GM12878 (cell line): ENCODE data around the gene TEX2. TPM values are rescaled to one million over a fixed set of nuclear protein-coding genes. Genes with fewer than 3 reads are reported as not detected.

Experiments
- ATAC-seq: fragments of 200-7000 bp; cut with Tn5 transposase; 3 replicates; pipeline ENCODE4 v1.9.1; 2020; ENCODE audit warnings: mild to moderate bottlenecking, moderate library complexity
- BruUV-seq: library from RNA; stranded (reverse); fragments of 400-500 nt; replicated peaks from 2 replicates; lab custom pipeline; 2021; lab: Mats Ljungman, UMichigan
- CTCF ChIA-PET: fragments of 300-600 bp; sonication (Branson Sonifier 250); formaldehyde crosslinking; extraction: SDS; loops from one replicate; lab custom pipeline; 2021; ENCODE audit warnings: inconsistent platforms; lab: Yijun Ruan, JAX
- POLR2A ChIA-PET: fragments of 350-600 bp; formaldehyde crosslinking; extraction: SDS; loops from one replicate; lab custom pipeline; 2021; ENCODE audit warnings: inconsistent platforms; lab: Charles Lee
- RAD21 ChIA-PET: fragments of 300-600 bp; sonication (Branson Sonifier 250); formaldehyde crosslinking; loops from one replicate; lab custom pipeline; 2023; ENCODE audit warnings: antibody characterized with exemption; ENCODE audit not compliant: unreplicated experiment; lab: Charles Lee
- SMC1A ChIA-PET: fragments of 300-600 bp; sonication (Branson Sonifier 250); formaldehyde crosslinking; loops from one replicate; lab custom pipeline; 2023; ENCODE audit not compliant: unreplicated experiment, uncharacterized antibody; lab: Charles Lee
- DNase-seq: peaks from one replicate; pipeline ENCODE4 v3.0.0-alpha.2; 2011; ENCODE audit warnings: low read depth, low spot score
- FAIRE-seq: peaks from 3 replicates; lab custom pipeline; 2011; peaks lifted over from hg19 to GRCh38; lab: Jason Lieb, UNC
- H2AFZ ChIP-seq: 2 replicates; pipeline ENCODE4 v1.6.0; 2011; ENCODE audit warnings: low read depth, low read length, control low read depth; ENCODE audit not compliant: control insufficient read depth
- H3K27ac ChIP-seq: 2 replicates; pipeline ENCODE4 v1.5.1; 2011; ENCODE audit warnings: control low read depth; ENCODE audit not compliant: control insufficient read depth, insufficient read depth
- H3K27me3 ChIP-seq, 2 experiments: replicated peaks in 1 of 2; 2 replicates each; pipeline versions ENCODE4 v1.6.0 to v1.6.1; 2011; ENCODE audit warnings: low read length in 1 of 2; ENCODE audit not compliant: control insufficient read depth in 2 of 2, insufficient read depth in 2 of 2
- H3K36me3 ChIP-seq, 2 experiments: 2 replicates each; pipeline ENCODE4 v1.5.1; 2011; ENCODE audit warnings: low read length in 1 of 2; ENCODE audit not compliant: control insufficient read depth in 2 of 2, insufficient read depth in 2 of 2
- H3K4me1 ChIP-seq: 2 replicates; pipeline ENCODE4 v1.6.1; 2011; ENCODE audit warnings: mild to moderate bottlenecking, low read length, moderate library complexity, mixed read lengths; ENCODE audit not compliant: control insufficient read depth, insufficient read depth
- H3K4me2 ChIP-seq: 2 replicates; pipeline ENCODE4 v1.6.0; 2011; ENCODE audit warnings: control low read depth; ENCODE audit not compliant: control insufficient read depth, insufficient read depth
- H3K4me3 ChIP-seq: fragments of 200-600 bp; sonication (generic); 2 replicates; pipeline ENCODE4 v1.5.1; 2016
- H3K79me2 ChIP-seq: 2 replicates; pipeline ENCODE4 v1.6.0; 2011; ENCODE audit warnings: low read length; ENCODE audit not compliant: control insufficient read depth, insufficient read depth
- H3K9ac ChIP-seq: 2 replicates; pipeline ENCODE4 v1.8.0; 2011; ENCODE audit warnings: low read length, control low read depth, mixed read lengths; ENCODE audit not compliant: control insufficient read depth, insufficient read depth
- H3K9me3 ChIP-seq: replicated peaks from 3 replicates; pipeline ENCODE4 v1.5.1; 2011; ENCODE audit warnings: mild to moderate bottlenecking, low read length; ENCODE audit not compliant: control insufficient read depth, insufficient read depth
- H4K20me1 ChIP-seq: 2 replicates; pipeline ENCODE4 v1.6.0; 2011; ENCODE audit not compliant: control insufficient read depth, insufficient read depth
- MTA3 ChIP-seq: IDR thresholded peaks from 2 replicates; pipeline ENCODE4 v1.6.1; 2012; ENCODE audit warnings: low read length, inconsistent platforms, borderline replicate concordance
- ZSCAN29 ChIP-seq: fragments of 450-650 bp; IDR thresholded peaks from 2 replicates; pipeline ENCODE4 v1.6.1; 2017; ENCODE audit warnings: mild to moderate bottlenecking, moderate library complexity
- WGBS: methylation state at CpG from one replicate; pipeline ENCODE4 v1.1.6; 2016; ENCODE audit warnings: low lambda C conversion rate; ENCODE audit not compliant: insufficient replicate concordance, insufficient coverage; ENCODE audit errors: missing lambda C conversion rate; 5-methylcytosine and 5-hydroxymethylcytosine counted together
- in situ Hi-C: fragments of 300-500 bp; cut with MboI; formaldehyde crosslinking; loops from 9 replicates; pipeline ENCODE4 v1.14.3; 2018; ENCODE audit warnings: mixed read lengths
- intact Hi-C: fragments of 100-400 bp; cut with micrococcal nuclease; formaldehyde crosslinking; loops from one replicate; pipeline ENCODE4 v1.14.2; 2022; ENCODE audit not compliant: unreplicated experiment
- polyA plus RNA-seq, 11 experiments: library from polyadenylated mRNA; depleted of rRNA in 4 of 11; unstranded in 6 of 11; stranded (reverse) in 5 of 11; fragments of >200 nt; fragmentation: Nextera tagmentation in 4 of 11; fragmentation: Illumina TruSeq in 1 of 11; extraction: Ambion mirVana in 4 of 11; extraction: Trizol in 1 of 11; gene quantifications; 1 replicate in 1 of 11; 2 replicates in 10 of 11; pipeline versions ENCODE4 v1.2.1 to v1.2.3, GENCODE V29; 2011 to 2016; ENCODE audit warnings: inconsistent platforms in 2 of 11, missing spikeins in 2 of 11, low read depth in 1 of 11
- total RNA-seq, 4 experiments: library from RNA; depleted of rRNA in 3 of 4; stranded (reverse); fragments of >200 nt in 3 of 4; fragmentation: Illumina TruSeq in 1 of 4; extraction: Trizol in 1 of 4; gene quantifications; 2 replicates each; pipeline versions ENCODE4 v1.2.1 to v1.2.3, GENCODE V29; 2013 to 2021

The TEX2 gene
- total and polyA plus RNA-seq, 10 of the 15 experiments (the other 5 are each of a cell fraction or from before 2014, with no cell fraction given) = 3.8 to 19.9 (median 15.8) TPM

DNA sequence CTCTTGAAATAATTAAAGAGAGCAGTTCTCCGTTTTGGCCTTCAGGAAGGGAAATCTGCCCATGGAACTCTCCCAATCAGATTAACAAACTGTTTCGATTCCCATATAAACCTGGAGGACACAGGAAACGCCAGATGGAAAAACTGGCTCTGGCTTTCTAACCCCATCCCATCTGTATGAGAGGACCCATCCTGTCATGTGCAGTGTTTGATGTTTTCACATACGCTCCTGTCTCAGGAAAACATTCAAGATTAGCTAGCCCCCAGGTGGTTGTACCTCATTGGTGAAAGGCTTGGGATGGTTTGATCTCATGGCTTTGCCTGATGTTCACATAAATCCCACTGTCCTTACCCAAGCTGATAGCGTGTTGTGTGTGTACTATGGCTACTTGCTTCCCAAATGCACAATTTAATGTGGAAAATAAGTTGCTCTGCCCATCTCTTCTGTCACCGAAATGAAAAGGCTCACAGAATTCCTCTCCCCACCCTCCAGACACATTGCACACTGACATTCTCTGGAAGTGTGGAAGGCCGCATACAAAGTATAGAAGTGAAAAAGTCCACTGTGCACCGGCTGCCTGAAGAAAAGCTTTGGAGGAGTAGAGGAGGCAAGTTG is 114.9 kb downstream of the TEX2 start:
- in situ Hi-C loops (no loop called here), intact Hi-C loops (loop anchor here (5.0 kb wide), 2 partner anchors 114 to 134 kb away; partner anchors contain the start of gene TEX2)
- Histone ChIP-seq H3K36me3 (peaks cover 3 to 12% of the 10 kb centered on the region in 2 experiments), H3K4me3 (no peak overlapping the region), H3K79me2 (peaks cover 20% of the 10 kb centered on the region), H3K9me3 (no peaks in the 10 kb centered on the region), H3K9ac (no peak overlapping the region), H3K4me2 (peak overlapping the region; percentile 92; the same call in 1 of the 2 replicates), H3K27ac (peak overlapping the region; percentile 94; the same call in 1 of the 2 replicates), H3K27me3 (no peaks in the 10 kb centered on the region), H3K4me1 (peaks cover 3% of the 10 kb centered on the region; the same call in 1 of the 2 replicates), H2AFZ (no peak overlapping the region), H4K20me1 (no peaks in the 10 kb centered on the region)
- BruUV-seq = no TSS peak
- no peak for FAIRE-seq
- ChIA-PET POLR2A (interaction anchor here (0.6 to 1.8 kb wide), 6 partner anchors 7 to 134 kb away, joined by 3 to 7 read pairs (median 3); partner anchors contain the start of gene ICAM2), RAD21 (interaction anchor here (0.9 to 3.9 kb wide), 7 partner anchors 14 to 271 kb away, joined by 3 to 20 read pairs (median 4); no protein-coding TSS in a partner anchor), CTCF (interaction anchor here (0.9 to 3.9 kb wide), 9 partner anchors 14 to 202 kb away, joined by 3 to 30 read pairs (median 3); no protein-coding TSS in a partner anchor), SMC1A (interaction anchor here (1.0 to 5.7 kb wide), 10 partner anchors 11 to 270 kb away, joined by 3 to 50 read pairs (median 4); no protein-coding TSS in a partner anchor)
- TF ChIP-seq ZSCAN29 (no peak), MTA3 (peak; percentile 74; the same call in 1 of the 2 replicates)
- WGBS = 56% methylated on average over 8 of the region's 8 CpGs
- no peak for ATAC-seq
- DNase-seq = no peak
